Endothelial cell of umbilical vein (primary cell): Measurements from ENCODE around the gene TBC1D8. TPM values are rescaled to one million over a fixed set of nuclear protein-coding genes. Genes with fewer than 3 reads are reported as not detected.

ENCODE experiments used
- BruUV-seq: library from RNA; stranded (reverse); fragments of 400-500 nt; replicated peaks from 2 replicates; lab custom pipeline; 2021; lab: Mats Ljungman, UMichigan
- CTCF ChIA-PET: fragments of 300-600, 350-600 bp; sonication (Branson Sonifier 250); formaldehyde crosslinking; loops from one replicate; lab custom pipeline; 2021; ENCODE audit warnings: antibody characterized with exemption, inconsistent platforms; lab: Charles Lee
- POLR2A ChIA-PET: fragments of 300-600, 350-600 bp; sonication (Branson Sonifier 250); formaldehyde crosslinking; loops from one replicate; lab custom pipeline; 2021; ENCODE audit warnings: antibody characterized with exemption, inconsistent platforms; lab: Charles Lee
- DNase-seq: peaks from one replicate; pipeline ENCODE4 v3.0.0-alpha.2; 2011; ENCODE audit warnings: low read depth, low spot score
- FAIRE-seq: peaks from 2 replicates; lab custom pipeline; 2011; peaks lifted over from hg19 to GRCh38; lab: Jason Lieb, UNC
- H2AFZ ChIP-seq: 2 replicates; pipeline ENCODE4 v1.6.0; 2012; ENCODE audit warnings: low read depth, low read length, control low read depth, inconsistent platforms
- H3K27ac ChIP-seq: 2 replicates; pipeline ENCODE4 v1.5.1; 2011; ENCODE audit warnings: low read depth, mild to moderate bottlenecking, control low read depth, low read length, moderate library complexity; ENCODE audit not compliant: insufficient read depth
- H3K27me3 ChIP-seq, 2 experiments: 2 replicates each; pipeline versions ENCODE4 v1.6.0 to v1.6.1; 2011; ENCODE audit warnings: low read length in 2 of 2, mixed read lengths in 1 of 2; ENCODE audit not compliant: control insufficient read depth in 2 of 2, insufficient read depth in 2 of 2
- H3K36me3 ChIP-seq, 2 experiments: 2 replicates in 1 of 2; 3 replicates in 1 of 2; pipeline ENCODE4 v1.5.1; 2011; ENCODE audit warnings: low read length in 2 of 2, mild to moderate bottlenecking in 1 of 2, moderate library complexity in 1 of 2; ENCODE audit not compliant: control insufficient read depth in 2 of 2, insufficient read depth in 2 of 2; ENCODE audit errors: extremely low read depth in 1 of 2
- H3K4me1 ChIP-seq: 3 replicates; pipeline ENCODE4 v1.5.1; 2011; ENCODE audit warnings: mild to moderate bottlenecking, low read length; ENCODE audit not compliant: control insufficient read depth, insufficient read depth; ENCODE audit errors: extremely low read depth
- H3K4me2 ChIP-seq: 2 replicates; pipeline ENCODE4 v1.6.1; 2011; ENCODE audit warnings: low read length, control low read depth, mixed read lengths; ENCODE audit not compliant: insufficient read depth
- H3K4me3 ChIP-seq, 3 experiments: fragments of 200-600 bp in 1 of 3; sonication (generic), shearing (Covaris generic) in 1 of 3; replicated peaks in 1 of 3; 2 replicates each; pipeline ENCODE4 v1.5.1; 2011 to 2016; ENCODE audit warnings: control low read depth in 3 of 3, low read length in 3 of 3, mild to moderate bottlenecking in 2 of 3, inconsistent platforms in 1 of 3, low read depth in 1 of 3, moderate library complexity in 1 of 3; ENCODE audit not compliant: insufficient read depth in 1 of 3
- H3K79me2 ChIP-seq: 2 replicates; pipeline ENCODE4 v1.6.0; 2012; ENCODE audit warnings: low read length, inconsistent platforms; ENCODE audit not compliant: control insufficient read depth, insufficient read depth
- H3K9ac ChIP-seq: replicated peaks from 2 replicates; pipeline ENCODE3; 2011; ENCODE audit warnings: low read length, control low read depth; ENCODE audit not compliant: insufficient read depth; ENCODE audit errors: extremely low read depth
- H3K9me1 ChIP-seq: replicated peaks from 3 replicates; pipeline ENCODE4 v1.6.0; 2011; ENCODE audit warnings: mild to moderate bottlenecking, low read length; ENCODE audit not compliant: control insufficient read depth, insufficient read depth; ENCODE audit errors: extremely low read depth
- H3K9me3 ChIP-seq: replicated peaks from 2 replicates; pipeline ENCODE4 v1.5.1; 2012; ENCODE audit warnings: low read length, inconsistent platforms; ENCODE audit not compliant: control insufficient read depth, insufficient read depth
- H4K20me1 ChIP-seq: replicated peaks from 2 replicates; pipeline ENCODE3; 2011; ENCODE audit warnings: mild to moderate bottlenecking, low read length; ENCODE audit not compliant: control insufficient read depth, insufficient read depth; ENCODE audit errors: extremely low read depth
- EZH2 ChIP-seq: IDR thresholded peaks from 2 replicates; pipeline ENCODE4 v1.6.1; 2012; ENCODE audit warnings: borderline replicate concordance, low read depth, mild to moderate bottlenecking, moderate library complexity, low read length, inconsistent platforms; ENCODE audit not compliant: severe bottlenecking
- FOS ChIP-seq: IDR thresholded peaks from 2 replicates; pipeline ENCODE4 v1.6.1; 2011; ENCODE audit warnings: mild to moderate bottlenecking, low read length, moderate library complexity, borderline replicate concordance; ENCODE audit not compliant: insufficient read depth
- GATA2 ChIP-seq: IDR thresholded peaks from 2 replicates; pipeline ENCODE4 v1.7.0; 2011; ENCODE audit warnings: low read depth, mild to moderate bottlenecking, moderate library complexity, mixed read lengths, low read length; ENCODE audit not compliant: insufficient read length, insufficient read depth
- JUN ChIP-seq: IDR thresholded peaks from 2 replicates; pipeline ENCODE4 v1.6.1; 2011; ENCODE audit warnings: borderline replicate concordance, low read depth; ENCODE audit not compliant: insufficient read length, insufficient read depth
- MYC ChIP-seq: IDR thresholded peaks from one replicate; pipeline ENCODE4 v1.6.1; 2011; ENCODE audit warnings: mild to moderate bottlenecking, low read depth, low read length
- POLR2A ChIP-seq: IDR thresholded peaks from 2 replicates; pipeline ENCODE4 v1.6.1; 2012; ENCODE audit warnings: low read depth, mild to moderate bottlenecking, control low read depth, low read length
- POLR2AphosphoS5 ChIP-seq: IDR thresholded peaks from 2 replicates; pipeline ENCODE4 v1.6.1; 2012; ENCODE audit warnings: low read depth, mild to moderate bottlenecking, control low read depth, low read length, moderate library complexity; ENCODE audit not compliant: insufficient read depth
- dilution Hi-C: fragments of 300-500 bp; cut with MboI; formaldehyde crosslinking; loops from one replicate; pipeline ENCODE4 v1.15.0; 2019; ENCODE audit warnings: low sequenced_read_pairs; ENCODE audit not compliant: extremely low pct_ligation_motif_present
- intact Hi-C: fragments of 100-400 bp; cut with micrococcal nuclease; formaldehyde crosslinking; loops from one replicate; pipeline ENCODE4 v1.10.0; 2022
- polyA plus RNA-seq, 4 experiments: library from polyadenylated mRNA; depleted of rRNA in 3 of 4; stranded (reverse) in 3 of 4; unstranded in 1 of 4; fragments of >200 nt; gene quantifications; 2 replicates each; pipeline versions ENCODE4 v1.2.1 to v1.2.3, GENCODE V29; 2011 to 2012; ENCODE audit warnings: missing spikeins in 1 of 4
- total RNA-seq: library from RNA; stranded (reverse); gene quantifications from 2 replicates; pipeline ENCODE4 v1.2.3, GENCODE V29; 2021
- TF ChIP-seq, protein P1 (sequence below), 2 donors: IDR thresholded peaks; 1 replicate in 1 of 2; 2 replicates in 1 of 2; pipeline ENCODE4 v1.5.1; 2011; ENCODE audit warnings: low read length in 2 of 2, mild to moderate bottlenecking in 2 of 2, moderate library complexity in 2 of 2, control low read depth in 1 of 2, inconsistent platforms in 1 of 2, low read depth in 1 of 2; ENCODE audit not compliant: insufficient read depth in 1 of 2; ENCODE audit errors: extremely low read depth in 1 of 2
- TF ChIP-seq, protein P2 (sequence below): IDR thresholded peaks from 2 replicates; pipeline ENCODE4 v1.6.1; 2011; ENCODE audit not compliant: insufficient read depth, insufficient read length

The TBC1D8 gene
- total and polyA plus RNA-seq, 2 donors (not counting 3 experiments of a cell fraction or from before 2014, with no cell fraction given) = 28.5 to 32.1 TPM

DNA sequence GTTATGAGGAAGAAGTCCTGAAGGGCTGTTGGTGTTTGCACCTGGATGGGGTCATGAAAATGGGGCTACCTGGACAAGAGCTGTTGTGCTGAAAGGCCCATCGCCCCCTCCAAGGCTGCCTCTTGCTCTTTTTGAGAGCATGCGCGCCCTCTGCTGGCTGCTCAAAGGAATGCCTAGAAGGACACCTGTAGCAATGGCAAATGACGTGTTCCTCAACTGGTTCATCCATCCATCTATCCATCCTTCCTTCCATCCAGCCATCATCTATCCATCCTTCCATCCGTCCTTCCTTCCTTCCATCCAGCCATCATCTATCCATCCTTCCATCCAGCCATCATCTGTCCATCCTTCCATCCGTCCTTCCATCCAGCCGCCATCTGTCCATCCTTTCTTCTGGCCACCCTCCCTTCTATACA is 166.3 kb downstream of the TBC1D8 start:
- Histone ChIP-seq H3K79me2 (no peaks in the 10 kb centered on the region), H3K9me1 (no peaks in the 10 kb centered on the region), H3K27me3 (no peaks in the 10 kb centered on the region), H3K4me1 (peaks cover 7% of the 10 kb centered on the region), H3K9ac (no peak overlapping the region), H4K20me1 (no peaks in the 10 kb centered on the region), H3K4me3 (no peak overlapping the region), H3K36me3 (peaks cover 3 to 20% of the 10 kb centered on the region in 2 experiments), H2AFZ (no peak overlapping the region), H3K4me2 (no peak overlapping the region), H3K27ac (no peak overlapping the region), H3K9me3 (no peaks in the 10 kb centered on the region)
- ChIA-PET CTCF (interaction anchor here (0.5 to 4.3 kb wide), 11 partner anchors 33 to 391 kb away, joined by 3 to 104 read pairs (median 5); no protein-coding TSS in a partner anchor), POLR2A (no interaction called here)
- TF ChIP-seq EZH2 = no peak
- TF ChIP-seq, protein P1, sequence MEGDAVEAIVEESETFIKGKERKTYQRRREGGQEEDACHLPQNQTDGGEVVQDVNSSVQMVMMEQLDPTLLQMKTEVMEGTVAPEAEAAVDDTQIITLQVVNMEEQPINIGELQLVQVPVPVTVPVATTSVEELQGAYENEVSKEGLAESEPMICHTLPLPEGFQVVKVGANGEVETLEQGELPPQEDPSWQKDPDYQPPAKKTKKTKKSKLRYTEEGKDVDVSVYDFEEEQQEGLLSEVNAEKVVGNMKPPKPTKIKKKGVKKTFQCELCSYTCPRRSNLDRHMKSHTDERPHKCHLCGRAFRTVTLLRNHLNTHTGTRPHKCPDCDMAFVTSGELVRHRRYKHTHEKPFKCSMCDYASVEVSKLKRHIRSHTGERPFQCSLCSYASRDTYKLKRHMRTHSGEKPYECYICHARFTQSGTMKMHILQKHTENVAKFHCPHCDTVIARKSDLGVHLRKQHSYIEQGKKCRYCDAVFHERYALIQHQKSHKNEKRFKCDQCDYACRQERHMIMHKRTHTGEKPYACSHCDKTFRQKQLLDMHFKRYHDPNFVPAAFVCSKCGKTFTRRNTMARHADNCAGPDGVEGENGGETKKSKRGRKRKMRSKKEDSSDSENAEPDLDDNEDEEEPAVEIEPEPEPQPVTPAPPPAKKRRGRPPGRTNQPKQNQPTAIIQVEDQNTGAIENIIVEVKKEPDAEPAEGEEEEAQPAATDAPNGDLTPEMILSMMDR (IDR thresholded peaks at IDR 0.05; ENCODE audit: extremely low read depth in 1 of 2, insufficient read depth in 1 of 2, low read depth in 1 of 2, low read length in 2 of 2) = peak; percentile 76 to 84
- intact Hi-C loops = loop anchor here (1.0 to 10.0 kb wide), 6 partner anchors 60 to 560 kb away; no protein-coding TSS in a partner anchor
- peak; percentile 78 for DNase-seq
- dilution Hi-C loops = no loop called here
- FAIRE-seq = peak; percentile 94
- no TSS peak for BruUV-seq

DNA sequence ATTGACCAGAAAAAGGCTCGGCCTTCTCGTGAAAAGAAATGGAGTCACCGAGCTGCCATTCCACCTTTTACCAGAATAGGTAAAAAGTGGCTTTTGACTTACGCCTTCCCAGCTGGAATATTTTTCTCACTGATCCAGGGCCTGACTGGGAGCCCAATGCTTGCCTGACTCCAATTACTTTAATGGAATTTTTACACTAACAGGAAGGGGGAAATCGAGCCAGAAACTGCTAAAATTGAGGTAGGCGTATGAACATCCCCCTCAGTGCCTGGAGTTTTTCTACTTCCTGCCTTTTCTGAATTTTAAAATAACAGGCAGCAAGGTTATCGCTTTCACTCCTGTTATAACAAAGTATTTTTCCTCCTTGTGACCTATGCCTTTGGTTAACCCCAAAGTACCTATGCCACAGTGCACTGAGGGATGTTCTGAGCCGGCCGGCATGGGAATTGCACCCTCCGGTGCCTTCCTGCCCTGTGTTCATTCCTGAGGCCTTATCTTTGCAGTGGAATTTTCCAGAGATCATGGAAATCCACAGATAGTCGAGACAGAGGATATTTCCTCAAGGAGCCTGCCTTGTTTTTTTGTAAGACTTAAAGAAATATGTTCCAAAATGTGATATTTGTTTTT is 167.4 kb downstream of the TBC1D8 start:
- ChIA-PET CTCF (interaction anchor here (1.6 to 2.0 kb wide), 3 partner anchors 254 to 377 kb away, joined by 3 to 27 read pairs (median 10); no protein-coding TSS in a partner anchor), POLR2A (no interaction called here)
- intact Hi-C loops = loop anchor here (1.0 to 10.0 kb wide), 4 partner anchors 59 to 559 kb away; no protein-coding TSS in a partner anchor
- FAIRE-seq (no peak), DNase-seq (peak; percentile 53)
- peaks cover 10% of the 10 kb centered on the region for H3K4me1 ChIP-seq
- BruUV-seq = no TSS peak
- H3K4me3 ChIP-seq = no peak overlapping the region
- H3K9ac ChIP-seq = no peak overlapping the region
- H3K9me3 ChIP-seq = no peaks in the 10 kb centered on the region
- H3K79me2 ChIP-seq = no peaks in the 10 kb centered on the region
- no peaks in the 10 kb centered on the region for H4K20me1 ChIP-seq
- dilution Hi-C loops = no loop called here
- no peak overlapping the region for H2AFZ ChIP-seq
- no peak overlapping the region for H3K27ac ChIP-seq
- no peak overlapping the region for H3K4me2 ChIP-seq
- TF ChIP-seq MYC (no peak), POLR2AphosphoS5 (no peak), JUN (no peak), EZH2 (no peak), GATA2 (no peak), FOS (no peak), POLR2A (no peak)
- TF ChIP-seq, protein P2, sequence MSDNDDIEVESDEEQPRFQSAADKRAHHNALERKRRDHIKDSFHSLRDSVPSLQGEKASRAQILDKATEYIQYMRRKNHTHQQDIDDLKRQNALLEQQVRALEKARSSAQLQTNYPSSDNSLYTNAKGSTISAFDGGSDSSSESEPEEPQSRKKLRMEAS = no peak
- TF ChIP-seq, protein P1 (IDR thresholded peaks at IDR 0.05; ENCODE audit: extremely low read depth in 1 of 2, insufficient read depth in 1 of 2, low read depth in 1 of 2, low read length in 2 of 2) = no peak
- H3K27me3 ChIP-seq = no peaks in the 10 kb centered on the region
- H3K9me1 ChIP-seq = no peaks in the 10 kb centered on the region
- peaks cover 3 to 18% of the 10 kb centered on the region in 2 experiments for H3K36me3 ChIP-seq
